ENCODE measurements around the gene OR5H14. TPM values are rescaled to one million over a fixed set of nuclear protein-coding genes. Genes with fewer than 3 reads are reported as not detected.

OR5H14 gene
- total and polyA plus RNA-seq, 10 of the 15 experiments (the other 5 are each of a cell fraction or from before 2014, with no cell fraction given), result not detected

DNA sequence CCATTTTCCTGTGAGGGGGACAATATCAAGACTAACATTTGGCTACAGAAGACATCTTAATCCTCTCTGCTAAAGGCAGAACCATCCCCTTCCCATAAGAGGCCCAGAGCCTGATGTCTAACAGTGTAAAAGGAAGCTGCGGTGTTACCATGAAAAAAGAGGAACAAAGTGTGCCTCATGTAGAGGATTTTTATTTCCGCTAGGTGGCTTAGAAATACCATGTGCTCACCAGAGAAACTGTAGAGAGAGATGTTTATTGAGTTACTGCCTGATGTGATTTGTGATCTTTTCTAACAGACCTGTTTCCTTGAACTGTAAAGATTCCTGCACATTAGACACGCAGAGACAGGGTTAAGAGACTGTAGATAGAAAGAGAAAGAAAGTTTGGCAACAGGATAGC, 41.3 kb downstream of the OR5H14 start (continued):
- TF ChIP-seq CTCF (IDR thresholded peaks at IDR 0.05 in 2 of 3, conservative IDR thresholded peaks at IDR 0.05 in 1 of 3; ENCODE audit: control insufficient read depth in 2 of 3, extremely low read depth in 1 of 3, insufficient read depth in 1 of 3, low read depth in 3 of 3, low read length in 3 of 3) (peak; percentile 55 to 68 (median 68)), NFYB (IDR thresholded peaks at IDR 0.05; ENCODE audit: insufficient read depth, low read depth, low read length) (no peak), SMC3 (IDR thresholded peaks at IDR 0.05; ENCODE audit: borderline replicate concordance, low read length) (peak; percentile 74; the same call in 1 of the 2 replicates), STAT3 (IDR thresholded peaks at IDR 0.05; ENCODE audit: low read depth, low read length) (no peak), NFIC (IDR thresholded peaks at IDR 0.05; ENCODE audit: low read depth, low read length) (no peak), SREBF1 (IDR thresholded peaks at IDR 0.05; ENCODE audit: low read length) (no peak), SPI1 (IDR thresholded peaks at IDR 0.05; ENCODE audit: borderline replicate concordance, insufficient read depth, low read depth, low read length) (peak; percentile 42; the same call in 1 of the 2 replicates), ESRRA (IDR thresholded peaks at IDR 0.05; ENCODE audit: low read length) (no peak), POLR2AphosphoS2 (IDR thresholded peaks at IDR 0.05; ENCODE audit: low read depth, low read length) (no peak), KDM1A (IDR thresholded peaks at IDR 0.05; ENCODE audit: borderline replicate concordance) (no peak), ZNF274 (IDR thresholded peaks at IDR 0.05; ENCODE audit: insufficient read depth, insufficient read length) (no peak), RAD21 (IDR thresholded peaks at IDR 0.05; ENCODE audit: insufficient read depth, low read depth, low read length) (peak; percentile 66), RCOR1 (conservative IDR thresholded peaks at IDR 0.05; ENCODE audit: low read depth, low read length) (no peak), POU2F2 (IDR thresholded peaks at IDR 0.05; ENCODE audit: borderline replicate concordance, low read depth, low read length) (no peak), MTA3 (IDR thresholded peaks at IDR 0.05; ENCODE audit: borderline replicate concordance, low read length) (no peak), SMARCA5 (IDR thresholded peaks at IDR 0.05) (peak; percentile 51; the same call in 1 of the 2 replicates), ZNF687 (IDR thresholded peaks at IDR 0.05) (no peak), CHD2 (IDR thresholded peaks at IDR 0.05; ENCODE audit: borderline replicate concordance, low read depth, low read length) (no peak), SMAD1 (IDR thresholded peaks at IDR 0.05; ENCODE audit: low read depth, partially characterized antibody) (no peak), PKNOX1 (IDR thresholded peaks at IDR 0.05) (no peak)
- TF ChIP-seq, protein P1, sequence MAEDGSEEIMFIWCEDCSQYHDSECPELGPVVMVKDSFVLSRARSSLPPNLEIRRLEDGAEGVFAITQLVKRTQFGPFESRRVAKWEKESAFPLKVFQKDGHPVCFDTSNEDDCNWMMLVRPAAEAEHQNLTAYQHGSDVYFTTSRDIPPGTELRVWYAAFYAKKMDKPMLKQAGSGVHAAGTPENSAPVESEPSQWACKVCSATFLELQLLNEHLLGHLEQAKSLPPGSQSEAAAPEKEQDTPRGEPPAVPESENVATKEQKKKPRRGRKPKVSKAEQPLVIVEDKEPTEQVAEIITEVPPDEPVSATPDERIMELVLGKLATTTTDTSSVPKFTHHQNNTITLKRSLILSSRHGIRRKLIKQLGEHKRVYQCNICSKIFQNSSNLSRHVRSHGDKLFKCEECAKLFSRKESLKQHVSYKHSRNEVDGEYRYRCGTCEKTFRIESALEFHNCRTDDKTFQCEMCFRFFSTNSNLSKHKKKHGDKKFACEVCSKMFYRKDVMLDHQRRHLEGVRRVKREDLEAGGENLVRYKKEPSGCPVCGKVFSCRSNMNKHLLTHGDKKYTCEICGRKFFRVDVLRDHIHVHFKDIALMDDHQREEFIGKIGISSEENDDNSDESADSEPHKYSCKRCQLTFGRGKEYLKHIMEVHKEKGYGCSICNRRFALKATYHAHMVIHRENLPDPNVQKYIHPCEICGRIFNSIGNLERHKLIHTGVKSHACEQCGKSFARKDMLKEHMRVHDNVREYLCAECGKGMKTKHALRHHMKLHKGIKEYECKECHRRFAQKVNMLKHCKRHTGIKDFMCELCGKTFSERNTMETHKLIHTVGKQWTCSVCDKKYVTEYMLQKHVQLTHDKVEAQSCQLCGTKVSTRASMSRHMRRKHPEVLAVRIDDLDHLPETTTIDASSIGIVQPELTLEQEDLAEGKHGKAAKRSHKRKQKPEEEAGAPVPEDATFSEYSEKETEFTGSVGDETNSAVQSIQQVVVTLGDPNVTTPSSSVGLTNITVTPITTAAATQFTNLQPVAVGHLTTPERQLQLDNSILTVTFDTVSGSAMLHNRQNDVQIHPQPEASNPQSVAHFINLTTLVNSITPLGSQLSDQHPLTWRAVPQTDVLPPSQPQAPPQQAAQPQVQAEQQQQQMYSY (CRISPR knock-in tag; IDR thresholded peaks at IDR 0.05), result no peak

Measured in GM12878 (cell line).